ENCODE measurements around the gene GP5. TPM values are rescaled to one million over a fixed set of nuclear protein-coding genes. Genes with fewer than 3 reads are reported as not detected.

The GP5 gene
- total RNA-seq, 4 donors from 2014 or later: not detected

GRCh38 chr3:194370753-194371152 lies 28.3 kb downstream of the GP5 start:
- TF ChIP-seq CTCF (IDR thresholded peaks at IDR 0.05; ENCODE audit: low read depth): no peak

GRCh38 chr3:194369522-194370279 lies 29.4 kb downstream of the GP5 start, which contains the start of gene LRRC15:
TSS of gene LRRC15 (minus strand) at chr3:194369743. CDS start at chr3:194361043, 8,700 bp downstream.
- no peak for TF ChIP-seq CTCF (IDR thresholded peaks at IDR 0.05; ENCODE audit: low read depth)

GRCh38 chr3:194368918-194369317 lies 30.1 kb downstream of the GP5 start:
- TF ChIP-seq CTCF (IDR thresholded peaks at IDR 0.05; ENCODE audit: low read depth): no peak

GRCh38 chr3:194367992-194368841 lies 30.8 kb downstream of the GP5 start:
- TF ChIP-seq CTCF (IDR thresholded peaks at IDR 0.05; ENCODE audit: low read depth): no peak

- no peak for TF ChIP-seq CTCF (IDR thresholded peaks at IDR 0.05; ENCODE audit: low read depth)
Measured at GRCh38 chr3:194365978-194366490, 33.0 kb downstream of the GP5 start.

GRCh38 chr3:194365526-194365925 lies 33.5 kb downstream of the GP5 start:
- no peak for TF ChIP-seq CTCF (IDR thresholded peaks at IDR 0.05; ENCODE audit: low read depth)
